NOMO-1 treated with dmso at 0.1 percent for 144 hours (cell line): ENCODE measurements around the gene ASPDH.
"Not testable (repeated sequence)": the region's sequence is repeated elsewhere in the genome, so short reads cannot be mapped to it uniquely, and the experiment has no call there.

Experiments
- DNase-seq: peaks from one replicate; lab custom pipeline; 2025; ENCODE audit not compliant: unreplicated experiment; lab: John Stamatoyannopoulos, UW

ASPDH gene

GRCh38 chr19:50480281-50481111 lies 33.2 kb downstream of the ASPDH start:
- DNase-seq = no peak

- DNase-seq = no peak
These were observed 33.9 kb downstream of the ASPDH start for GRCh38 chr19:50479761-50480251.

- no peak for DNase-seq
These were observed 34.6 kb downstream of the ASPDH start for GRCh38 chr19:50478901-50479715.

- DNase-seq = no peak
These were observed 35.8 kb downstream of the ASPDH start for GRCh38 chr19:50477751-50478515.

GRCh38 chr19:50476907-50477238 lies 36.8 kb downstream of the ASPDH start:
- DNase-seq = no peak

- peak; percentile 76 for DNase-seq
These were observed 37.3 kb downstream of the ASPDH start, which contains the start of the genes EMC10 and GARIN5A for GRCh38 chr19:50476224-50476906. Gene EMC10, plus strand, starts transcription at chr19:50476507. Its CDS starts 38 bp downstream, at chr19:50476545. Gene GARIN5A, minus strand, starts transcription at chr19:50476848. Its CDS starts 460 bp downstream, at chr19:50476388.

- DNase-seq = no peak
These were observed 37.9 kb downstream of the ASPDH start for GRCh38 chr19:50475736-50476223.

GRCh38 chr19:50475101-50475568 lies 38.6 kb downstream of the ASPDH start:
- DNase-seq = no peak

GRCh38 chr19:50473336-50473735 lies 40.4 kb downstream of the ASPDH start:
- DNase-seq = not testable (repeated sequence)

GRCh38 chr19:50468818-50469217 lies 44.9 kb downstream of the ASPDH start:
- no peak for DNase-seq

- DNase-seq = no peak
These were observed 46.1 kb downstream of the ASPDH start for GRCh38 chr19:50467566-50467965.

GRCh38 chr19:50466706-50467039 lies 47.0 kb downstream of the ASPDH start:
- no peak for DNase-seq

GRCh38 chr19:50465986-50466705 lies 47.6 kb downstream of the ASPDH start:
- no peak for DNase-seq

GRCh38 chr19:50465000-50465399 lies 48.7 kb downstream of the ASPDH start:
- DNase-seq = no peak

- no peak for DNase-seq
These were observed 49.4 kb downstream of the ASPDH start for GRCh38 chr19:50464348-50464747.

GRCh38 chr19:50462970-50463369 lies 50.7 kb downstream of the ASPDH start:
- DNase-seq = no peak
